IgD-negative memory B cell (primary cell): ENCODE results near the gene DYNC2I2. TPM values are rescaled to one million over a fixed set of nuclear protein-coding genes. Genes with fewer than 3 reads are reported as not detected.
A peak's percentile ranks its signal among the peaks of the same experiment; 100 is the strongest.
"Not testable (repeated sequence)": the region's sequence is repeated elsewhere in the genome, so short reads cannot be mapped to it uniquely, and the experiment has no call there.

Source experiments
- H3K27ac Mint-ChIP-seq, 3 donors: one replicate each; pipeline ENCODE4 v1.8.0; 2020 to 2022; ENCODE audit warnings: mild to moderate bottlenecking in 3 of 3, mixed read lengths in 3 of 3, moderate library complexity in 1 of 3
- H3K27me3 Mint-ChIP-seq: one replicate; pipeline ENCODE4 v1.8.0; 2021; ENCODE audit warnings: mixed read lengths
- H3K36me3 Mint-ChIP-seq: one replicate; pipeline ENCODE4 v1.8.0; 2020; ENCODE audit warnings: mild to moderate bottlenecking, mixed read lengths
- H3K4me1 Mint-ChIP-seq, 3 donors: one replicate each; pipeline ENCODE4 v1.8.0; 2020 to 2022; ENCODE audit warnings: mixed read lengths in 3 of 3, mild to moderate bottlenecking in 1 of 3
- H3K4me3 Mint-ChIP-seq, 4 donors: one replicate each; pipeline ENCODE4 v1.8.0; 2020 to 2022; ENCODE audit warnings: mild to moderate bottlenecking in 4 of 4, mixed read lengths in 4 of 4, moderate library complexity in 3 of 4
- H3K9me3 Mint-ChIP-seq, 3 donors: one replicate each; pipeline ENCODE4 v1.8.0; 2020 to 2021; ENCODE audit warnings: mixed read lengths in 3 of 3, mild to moderate bottlenecking in 1 of 3
- polyA plus RNA-seq: library from polyadenylated mRNA; unstranded; fragments of 300-500 nt; fragmentation: Illumina TruSeq; gene quantifications from one replicate; pipeline ENCODE4 v1.2.3, GENCODE V29; 2021

The DYNC2I2 gene
- polyA plus RNA-seq, 1 donor from 2014 or later, result 57.3 TPM

DNA sequence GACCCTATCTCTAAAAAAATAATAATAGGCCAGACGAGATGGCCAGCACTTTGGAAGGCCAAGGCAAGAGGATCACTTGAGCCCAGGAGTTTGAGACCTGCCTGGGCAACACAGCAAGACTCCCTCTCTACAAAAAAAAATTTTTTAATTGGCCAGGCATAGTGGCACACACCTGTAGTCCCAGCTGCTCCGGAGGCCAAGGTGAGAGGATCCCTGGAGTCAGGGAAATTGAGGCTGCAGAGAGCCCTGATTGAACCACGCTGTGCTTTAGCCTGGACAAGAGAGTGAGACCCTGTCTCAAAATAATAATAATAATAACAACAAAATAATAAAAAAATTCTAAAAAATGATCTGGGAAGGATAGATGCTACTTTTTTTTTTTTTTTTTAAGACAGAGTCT is 1.1 kb upstream of the DYNC2I2 start:
- H3K27ac Mint-ChIP-seq, result no peak overlapping the region
- H3K9me3 Mint-ChIP-seq, result no peaks in the 10 kb centered on the region
- peaks cover 1 to 13% (median 4%) of the 10 kb centered on the region in 3 donors for H3K4me1 Mint-ChIP-seq
- H3K27me3 Mint-ChIP-seq, result no peaks in the 10 kb centered on the region
- H3K36me3 Mint-ChIP-seq, result no peaks in the 10 kb centered on the region
- peak overlapping the region in 2 of 4 donors; percentile 97 to 98 for H3K4me3 Mint-ChIP-seq

DNA sequence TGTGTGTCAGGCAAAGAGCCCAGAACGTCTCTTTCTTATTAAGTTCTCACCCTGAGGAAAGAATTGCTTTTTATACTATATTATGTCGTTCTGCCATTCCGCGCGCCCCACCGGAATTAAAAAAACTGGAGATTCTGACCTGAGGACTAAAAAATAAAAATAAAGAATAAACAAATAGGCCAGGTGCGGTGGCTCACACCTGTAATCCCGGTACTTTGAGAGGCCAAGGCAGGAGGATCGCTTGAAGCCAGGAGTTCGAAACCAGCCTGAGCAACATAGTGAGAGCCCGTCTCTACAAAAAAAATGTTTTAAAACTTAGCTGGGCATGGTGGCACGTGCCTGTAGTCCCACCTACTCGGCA is 677 bp upstream of the DYNC2I2 start:
- H3K4me3 Mint-ChIP-seq, result peak overlapping the region; percentile 87 to 98 (median 98)
- peaks cover 1 to 13% (median 4%) of the 10 kb centered on the region in 3 donors for H3K4me1 Mint-ChIP-seq
- H3K36me3 Mint-ChIP-seq, result no peaks in the 10 kb centered on the region
- no peaks in the 10 kb centered on the region for H3K9me3 Mint-ChIP-seq
- H3K27ac Mint-ChIP-seq, result peak overlapping the region; percentile 91 to 98 (median 94)
- no peaks in the 10 kb centered on the region for H3K27me3 Mint-ChIP-seq

DNA sequence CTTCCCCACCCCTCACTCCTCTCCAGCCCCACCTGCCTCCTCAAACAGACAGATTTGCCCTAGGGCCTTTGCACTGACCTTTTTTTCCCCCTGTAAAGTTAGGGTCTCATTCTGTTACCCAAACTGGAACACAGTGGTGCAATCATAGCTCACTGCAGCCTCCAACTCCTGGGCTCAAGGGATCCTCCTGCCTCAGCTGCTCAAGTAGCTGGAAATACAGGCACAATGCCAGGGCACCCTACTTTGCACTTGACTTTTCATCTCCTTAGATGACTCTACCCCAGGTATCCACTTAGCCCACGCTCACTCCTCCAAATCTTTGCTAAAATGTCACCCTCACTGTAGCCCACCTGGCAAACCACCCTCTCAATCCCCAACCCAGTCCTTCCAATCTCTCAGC is 2.2 kb downstream of the DYNC2I2 start:
- no peaks in the 10 kb centered on the region for H3K36me3 Mint-ChIP-seq
- H3K27ac Mint-ChIP-seq, result peak overlapping the region in 2 of 3 donors; percentile 28 to 94
- peak overlapping the region in 3 of 4 donors; percentile 3 to 98 (median 18) for H3K4me3 Mint-ChIP-seq
- H3K9me3 Mint-ChIP-seq, result no peaks in the 10 kb centered on the region
- H3K4me1 Mint-ChIP-seq, result peaks cover 1 to 13% (median 4%) of the 10 kb centered on the region in 3 donors
- H3K27me3 Mint-ChIP-seq, result no peaks in the 10 kb centered on the region

DNA sequence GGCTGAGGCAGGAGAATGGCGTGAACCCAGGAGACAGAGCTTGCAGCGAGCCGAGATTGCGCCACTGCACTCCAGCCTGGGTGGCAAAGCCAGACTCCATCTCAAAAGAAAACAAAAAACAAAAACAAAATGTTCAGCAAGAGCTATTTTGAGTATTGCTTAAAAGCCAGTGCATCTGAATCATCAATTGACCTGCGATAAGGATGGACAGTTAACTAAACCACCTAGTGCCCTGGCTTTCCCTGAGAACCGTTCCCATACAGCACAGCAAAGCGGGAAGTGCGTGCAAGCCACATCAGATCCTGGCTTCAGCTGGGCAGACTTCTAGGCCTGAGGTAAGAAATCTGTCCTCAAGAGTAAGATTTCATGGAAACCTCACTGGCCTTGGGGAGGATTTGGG is 2.7 kb downstream of the DYNC2I2 start:
- H3K4me3 Mint-ChIP-seq, result peak overlapping the region in 2 of 4 donors; percentile 34 to 98
- H3K36me3 Mint-ChIP-seq, result no peaks in the 10 kb centered on the region
- H3K27me3 Mint-ChIP-seq, result no peaks in the 10 kb centered on the region
- no peaks in the 10 kb centered on the region for H3K9me3 Mint-ChIP-seq
- H3K27ac Mint-ChIP-seq, result peak overlapping the region in 2 of 3 donors; percentile 28 to 94
- H3K4me1 Mint-ChIP-seq, result peaks cover 1 to 13% (median 4%) of the 10 kb centered on the region in 3 donors

DNA sequence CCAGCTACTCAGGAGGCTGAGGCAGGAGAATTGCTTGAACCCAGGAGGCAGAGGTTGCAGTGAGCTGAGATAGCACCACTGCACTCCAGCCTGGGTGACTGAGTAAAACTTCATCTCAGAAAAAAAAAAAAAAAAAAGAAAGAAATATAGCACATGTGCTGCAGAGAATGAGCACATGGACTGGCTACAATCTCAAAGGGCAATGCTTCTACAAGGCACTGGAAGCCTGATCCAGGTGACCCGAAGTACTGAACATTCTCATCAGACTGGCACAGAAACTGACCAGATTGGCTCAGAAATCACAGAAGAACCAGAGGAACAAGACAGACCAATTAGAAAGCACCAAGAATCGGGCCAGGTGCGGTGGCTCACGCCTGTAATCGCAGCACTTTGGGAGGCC is 4.8 kb downstream of the DYNC2I2 start:
- Mint-ChIP-seq H3K27ac (no peak overlapping the region), H3K9me3 (no peaks in the 10 kb centered on the region), H3K4me3 (peak overlapping the region in 1 of 4 donors; percentile 78), H3K27me3 (no peaks in the 10 kb centered on the region), H3K4me1 (peaks cover 0 to 8% (median 1%) of the 10 kb centered on the region in 3 donors), H3K36me3 (no peaks in the 10 kb centered on the region)

DNA sequence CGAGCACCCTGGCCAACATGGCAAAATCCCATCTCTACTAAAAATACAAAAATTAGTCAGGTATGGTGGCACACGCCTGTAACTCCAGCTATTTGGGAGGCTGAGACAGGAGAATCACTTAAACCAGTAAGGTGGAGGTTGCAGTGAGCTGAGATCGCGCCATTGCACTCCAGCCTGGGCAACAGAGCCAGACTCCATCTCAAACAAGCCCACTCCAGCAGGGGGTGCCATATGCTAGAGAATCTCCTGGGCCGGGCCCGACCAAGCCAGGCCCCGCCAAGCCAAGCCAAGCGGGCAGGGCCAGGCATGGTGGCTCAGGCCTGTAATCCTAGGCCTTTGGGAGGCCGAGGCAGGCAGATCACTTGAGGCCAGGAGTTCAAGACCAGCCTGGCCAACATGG is 8.4 kb downstream of the DYNC2I2 start:
- not testable (repeated sequence) for H3K36me3 Mint-ChIP-seq, H3K4me1 Mint-ChIP-seq, H3K27me3 Mint-ChIP-seq, H3K9me3 Mint-ChIP-seq
- Mint-ChIP-seq H3K27ac (peak overlapping the region in 2 of 3 donors; percentile 59 to 71), H3K4me3 (peak overlapping the region in 1 of 4 donors; percentile 52)

DNA sequence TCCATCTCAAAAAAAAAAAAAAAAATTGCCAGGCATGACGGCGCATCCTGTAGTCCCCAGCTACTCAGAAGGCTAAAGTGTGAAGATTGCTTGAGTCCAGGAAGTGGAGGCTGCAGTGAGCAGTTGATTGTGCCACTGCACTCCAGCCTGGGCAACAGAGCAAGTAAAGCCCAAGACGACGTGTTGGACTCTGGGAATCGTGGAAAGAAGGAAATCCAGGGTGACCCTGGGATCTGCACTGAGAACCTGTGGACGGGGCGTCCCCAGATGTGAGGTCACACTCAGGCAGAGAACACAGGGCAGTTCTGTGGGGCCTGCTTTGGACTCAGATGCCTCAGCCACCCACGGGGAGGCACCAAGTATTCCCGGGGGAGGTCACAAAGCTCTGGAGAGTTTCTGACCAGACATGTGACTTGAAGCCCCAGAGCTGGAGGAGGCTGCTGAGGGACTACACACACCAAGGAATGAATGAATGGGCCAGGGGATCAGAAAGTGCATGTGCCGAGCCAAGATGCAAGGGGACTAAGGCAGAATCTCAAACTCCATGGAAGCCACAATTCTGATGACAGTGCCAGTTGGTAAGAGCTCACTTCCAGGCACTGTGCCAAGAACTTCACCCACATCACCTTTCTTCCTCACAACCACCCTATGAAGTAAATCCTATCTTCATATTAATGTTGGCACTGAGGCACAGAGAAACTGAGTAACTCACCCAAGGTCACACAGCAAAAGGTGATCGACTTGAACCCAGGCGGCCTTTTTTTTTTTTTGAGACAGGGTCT is 12.9 kb downstream of the DYNC2I2 start:
- Mint-ChIP-seq H3K4me3 (peak overlapping the region; percentile 41 to 81 (median 50)), H3K27ac (peak overlapping the region; percentile 80 to 87 (median 80)), H3K27me3 (no peaks in the 10 kb centered on the region), H3K36me3 (no peaks in the 10 kb centered on the region), H3K4me1 (peaks cover 12 to 16% (median 13%) of the 10 kb centered on the region in 3 donors), H3K9me3 (no peaks in the 10 kb centered on the region)

DNA sequence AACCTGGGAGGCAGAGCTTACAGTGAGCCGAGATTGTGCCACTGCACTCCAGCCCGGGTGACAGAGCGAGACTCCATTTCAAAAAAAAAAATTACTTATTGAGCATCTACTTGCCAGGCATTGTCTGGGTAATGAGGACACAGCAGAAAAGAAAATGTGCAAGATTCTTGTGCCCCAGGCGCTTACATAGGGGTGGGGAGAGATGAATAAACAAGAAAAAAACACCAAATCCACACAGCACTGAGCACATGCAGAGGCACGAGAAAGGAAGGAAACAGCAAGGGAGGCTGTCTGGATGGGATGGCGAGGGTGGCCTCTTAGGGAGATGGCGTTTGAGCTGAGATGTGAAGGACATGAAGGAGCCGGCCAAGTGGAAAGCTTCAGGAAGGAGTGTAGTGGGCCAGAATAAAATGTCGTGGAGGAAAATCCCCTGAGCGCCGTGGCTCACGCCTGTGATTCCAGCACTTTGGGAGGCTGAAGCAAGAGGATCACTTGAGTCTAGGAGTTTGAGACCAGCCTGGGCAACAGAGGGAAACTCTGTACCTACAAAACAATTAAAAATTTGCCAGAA is 13.9 kb downstream of the DYNC2I2 start:
- H3K4me3 Mint-ChIP-seq, result peak overlapping the region in 2 of 4 donors; percentile 49 to 50
- H3K36me3 Mint-ChIP-seq, result peaks cover 2% of the 10 kb centered on the region
- H3K27me3 Mint-ChIP-seq, result no peaks in the 10 kb centered on the region
- H3K4me1 Mint-ChIP-seq, result peaks cover 12 to 16% (median 13%) of the 10 kb centered on the region in 3 donors
- H3K9me3 Mint-ChIP-seq, result no peaks in the 10 kb centered on the region
- peak overlapping the region in 2 of 3 donors; percentile 80 to 87 for H3K27ac Mint-ChIP-seq

DNA sequence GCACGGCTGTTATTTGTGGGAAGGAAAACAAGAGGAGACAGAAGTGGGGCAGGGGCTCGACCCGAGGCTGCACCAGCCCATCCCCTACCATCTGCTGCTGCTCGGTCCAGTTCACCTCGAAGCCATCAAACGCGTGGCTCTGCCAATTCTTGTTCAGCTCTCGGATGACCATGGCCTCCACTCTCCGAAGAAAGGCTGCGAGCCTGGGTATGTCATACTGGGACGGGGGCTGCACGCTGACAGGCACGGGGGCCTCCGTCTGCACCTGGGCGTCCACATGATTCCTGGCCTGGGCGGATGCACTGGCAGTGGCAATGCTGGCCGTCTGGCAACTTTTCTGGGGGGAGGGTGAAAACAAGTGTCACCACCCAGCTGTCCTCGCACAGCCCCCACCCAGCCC is 16.0 kb downstream of the DYNC2I2 start:
- Mint-ChIP-seq H3K4me3 (no peak overlapping the region), H3K36me3 (peaks cover 2% of the 10 kb centered on the region), H3K27me3 (no peaks in the 10 kb centered on the region), H3K27ac (peak overlapping the region in 1 of 3 donors; percentile 29), H3K9me3 (no peaks in the 10 kb centered on the region), H3K4me1 (peaks cover 12 to 16% (median 13%) of the 10 kb centered on the region in 3 donors)

DNA sequence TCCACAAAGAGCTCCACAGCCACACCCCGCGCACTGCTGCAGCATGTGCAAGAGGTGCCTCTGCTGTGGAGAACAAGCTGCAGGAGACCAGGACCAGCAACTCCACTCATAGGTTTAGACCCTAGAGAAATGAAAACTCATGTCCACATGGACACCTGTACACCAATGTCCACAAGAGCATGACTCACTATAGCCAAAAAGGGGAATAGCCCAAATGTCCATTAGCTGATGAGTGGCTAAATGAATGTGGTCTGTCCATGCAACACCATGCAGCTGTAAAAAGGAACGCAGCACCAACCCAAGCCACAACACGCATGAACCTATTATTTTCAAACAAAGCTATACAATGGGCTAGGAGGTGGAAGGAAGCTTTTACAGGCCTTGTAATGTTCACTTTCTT is 18.1 kb downstream of the DYNC2I2 start:
- Mint-ChIP-seq H3K9me3 (no peaks in the 10 kb centered on the region), H3K36me3 (peaks cover 2% of the 10 kb centered on the region), H3K4me3 (peak overlapping the region in 1 of 4 donors; percentile 20), H3K27me3 (no peaks in the 10 kb centered on the region), H3K27ac (no peak overlapping the region), H3K4me1 (peaks cover 7 to 11% (median 7%) of the 10 kb centered on the region in 3 donors)

DNA sequence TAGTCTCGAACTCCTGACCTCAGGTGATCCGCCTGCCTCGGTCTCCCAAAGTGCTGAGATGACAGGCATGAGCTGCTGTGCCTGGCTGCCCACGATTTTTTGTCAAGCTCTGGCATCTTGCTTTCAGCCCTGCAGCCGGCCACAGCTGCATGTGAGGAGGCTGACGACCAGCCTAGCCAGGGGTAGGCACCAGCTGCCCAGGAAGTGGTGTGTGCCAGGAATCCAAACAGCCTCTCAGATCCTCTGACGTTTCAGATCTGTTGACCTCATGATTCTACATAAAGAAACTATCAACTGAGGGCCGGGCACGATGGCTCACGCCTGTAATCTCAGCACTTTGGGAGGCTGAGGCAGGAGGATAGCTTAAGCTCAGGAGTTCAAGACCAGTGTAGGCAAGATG is 19.0 kb downstream of the DYNC2I2 start:
- no peaks in the 10 kb centered on the region for H3K27me3 Mint-ChIP-seq
- H3K4me3 Mint-ChIP-seq, result no peak overlapping the region
- peaks cover under 1 to 3% (median under 1%) of the 10 kb centered on the region in 3 donors for H3K4me1 Mint-ChIP-seq
- peaks cover 2% of the 10 kb centered on the region for H3K36me3 Mint-ChIP-seq
- H3K9me3 Mint-ChIP-seq, result no peaks in the 10 kb centered on the region
- H3K27ac Mint-ChIP-seq, result no peak overlapping the region

DNA sequence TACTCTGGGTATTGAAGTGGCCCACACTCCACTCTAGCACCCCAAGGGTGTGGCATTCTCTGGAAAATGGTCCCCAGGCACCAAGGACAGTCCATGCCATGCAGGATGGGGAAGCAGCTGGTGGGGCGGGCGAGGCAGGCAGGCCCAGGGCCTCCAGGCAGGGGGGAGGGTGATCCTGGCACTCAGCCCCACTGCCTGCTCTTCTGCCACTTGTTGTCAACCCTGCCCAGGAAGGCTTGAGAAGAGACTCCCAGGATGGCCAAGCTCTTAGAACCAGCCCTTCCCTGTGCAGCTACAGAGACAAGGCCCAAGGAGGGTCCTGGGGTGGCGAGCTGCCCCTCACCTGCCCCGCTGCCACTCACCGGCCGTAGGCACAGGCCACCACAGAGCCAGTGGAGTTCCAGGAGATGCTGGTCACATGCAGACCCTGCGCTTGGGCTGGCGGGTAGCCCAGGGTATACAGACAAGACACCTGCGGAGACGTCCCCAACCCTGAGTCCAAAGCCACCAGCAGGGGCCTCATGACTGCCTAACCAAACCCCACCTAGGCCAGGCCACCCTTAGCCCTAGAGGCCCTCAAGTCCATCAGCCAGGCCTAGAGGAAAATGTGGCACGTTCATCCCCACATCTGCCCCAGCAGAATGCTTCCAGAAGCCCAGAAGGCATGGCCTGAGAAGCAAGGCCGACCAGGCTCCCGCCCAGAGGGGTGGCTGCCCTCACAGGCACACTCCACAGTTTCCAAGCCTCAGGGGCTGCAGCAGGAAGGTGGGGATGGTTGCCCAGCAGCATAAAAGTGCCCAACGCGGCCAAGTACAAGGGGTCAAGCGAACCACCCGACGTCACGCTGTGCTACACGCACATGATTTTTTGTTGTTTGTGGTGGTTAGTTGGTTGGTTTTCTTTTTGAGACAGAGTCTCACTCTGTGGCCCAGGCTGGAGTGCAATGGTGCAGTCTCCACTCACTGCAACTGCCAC is 19.8 kb downstream of the DYNC2I2 start:
- H3K27ac Mint-ChIP-seq, result no peak overlapping the region
- H3K9me3 Mint-ChIP-seq, result no peaks in the 10 kb centered on the region
- H3K4me3 Mint-ChIP-seq, result no peak overlapping the region
- H3K27me3 Mint-ChIP-seq, result no peaks in the 10 kb centered on the region
- H3K36me3 Mint-ChIP-seq, result peaks cover 3% of the 10 kb centered on the region
- H3K4me1 Mint-ChIP-seq, result peaks cover 0 to 1% (median 0%) of the 10 kb centered on the region in 3 donors

DNA sequence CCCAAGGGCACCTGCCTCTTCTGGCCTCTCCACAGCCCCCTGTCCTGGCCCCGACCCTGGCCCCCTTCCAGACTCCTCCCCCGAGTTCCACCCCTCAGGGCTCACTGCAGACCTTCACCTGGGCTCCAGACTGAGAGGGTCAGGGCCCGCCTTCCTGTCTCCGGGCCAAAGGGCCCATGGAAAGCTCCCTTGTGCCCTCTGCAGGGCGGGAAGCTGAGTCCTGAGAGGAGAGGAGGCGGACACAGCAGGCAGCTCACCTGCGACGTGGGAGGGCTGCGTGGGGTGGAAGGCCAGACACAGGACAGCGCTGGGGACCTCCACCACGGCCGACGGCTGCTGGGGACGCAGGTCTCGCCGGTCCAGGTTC is 20.6 kb downstream of the DYNC2I2 start:
- no peak overlapping the region for H3K27ac Mint-ChIP-seq
- no peaks in the 10 kb centered on the region for H3K9me3 Mint-ChIP-seq
- H3K4me3 Mint-ChIP-seq, result no peak overlapping the region
- peaks cover 0 to 1% (median 0%) of the 10 kb centered on the region in 3 donors for H3K4me1 Mint-ChIP-seq
- peaks cover 4% of the 10 kb centered on the region for H3K36me3 Mint-ChIP-seq
- no peaks in the 10 kb centered on the region for H3K27me3 Mint-ChIP-seq

DNA sequence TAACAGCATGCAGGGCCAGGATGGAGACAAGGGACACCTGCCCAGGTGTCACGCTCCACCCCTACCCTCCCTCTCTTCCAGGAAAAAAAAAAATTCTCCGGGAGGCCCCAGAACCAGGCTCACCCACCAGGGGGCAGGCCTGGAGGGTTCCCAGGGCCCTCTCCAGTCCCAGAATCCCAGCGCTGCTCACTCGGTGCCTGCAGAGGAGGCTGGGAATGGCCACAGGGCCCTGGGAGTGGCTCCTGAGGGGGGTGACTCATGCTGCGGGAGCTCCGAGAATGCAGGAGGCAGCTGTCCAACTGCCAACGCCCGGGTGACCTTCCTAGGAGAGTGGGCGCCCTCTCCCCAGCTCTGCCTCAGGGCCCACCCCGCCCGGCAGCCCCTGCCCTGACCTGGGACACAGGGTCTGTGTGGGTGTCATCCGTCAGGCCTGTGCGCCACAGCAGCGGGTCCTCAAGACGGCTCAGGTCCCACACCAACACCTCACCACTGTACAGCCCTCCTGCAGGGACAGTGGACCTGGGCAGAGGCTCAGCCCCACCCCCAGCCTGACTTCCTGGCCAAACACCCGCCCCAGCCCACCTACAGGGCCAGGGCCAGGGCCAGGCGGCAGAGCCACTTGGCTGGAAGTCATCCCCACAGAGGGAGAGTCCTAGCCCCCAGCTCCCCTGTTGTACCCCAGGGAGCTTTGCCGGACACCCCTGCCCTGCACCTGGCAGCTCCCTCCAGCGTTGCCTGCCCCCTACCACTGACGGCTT is 21.2 kb downstream of the DYNC2I2 start:
- no peaks in the 10 kb centered on the region for H3K9me3 Mint-ChIP-seq
- H3K27ac Mint-ChIP-seq, result peak overlapping the region in 1 of 3 donors; percentile 78
- no peaks in the 10 kb centered on the region for H3K27me3 Mint-ChIP-seq
- peaks cover 4% of the 10 kb centered on the region for H3K36me3 Mint-ChIP-seq
- H3K4me3 Mint-ChIP-seq, result no peak overlapping the region
- peaks cover 0 to 1% (median 0%) of the 10 kb centered on the region in 3 donors for H3K4me1 Mint-ChIP-seq
